ENCODE results near the gene ELOVL5.

The ELOVL5 gene

DNA sequence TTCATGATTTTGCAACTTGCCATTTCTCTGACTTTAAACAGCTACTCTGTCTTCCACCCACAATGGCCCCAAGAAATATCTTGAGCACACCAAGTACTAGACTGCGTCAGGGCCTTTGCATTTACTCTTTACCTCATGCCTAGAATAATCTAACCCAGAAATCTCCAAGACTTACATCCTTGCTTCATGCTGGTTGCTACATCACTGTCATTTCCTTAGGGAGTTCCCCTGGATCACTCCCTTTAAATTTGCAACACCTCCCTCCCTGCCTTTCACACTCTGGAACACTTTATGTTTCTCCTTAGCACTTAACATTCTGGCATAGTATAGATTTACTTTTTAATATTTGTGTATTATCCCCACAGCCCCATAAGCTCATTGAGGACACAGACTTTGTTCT is 4.9 kb upstream of the ELOVL5 start:
- Histone ChIP-seq H2AFZ (ENCODE audit: low read length) (no peak overlapping the region), H3K4me3 (ENCODE audit: low read depth, low read length, poor library complexity, severe bottlenecking) (no peak overlapping the region), H3K27me3 (ENCODE audit: insufficient read depth, low read length) (no peaks in the 10 kb centered on the region), H3K9ac (ENCODE audit: low read length) (no peak overlapping the region), H3F3A (ENCODE audit: insufficient read depth, low read length) (no peaks in the 10 kb centered on the region), H3K9me2 (ENCODE audit: low read depth, low read length) (no peaks in the 10 kb centered on the region), H3K4me1 (ENCODE audit: insufficient read depth, low read length, severe bottlenecking) (peaks cover 27% of the 10 kb centered on the region), H3K9me3 (ENCODE audit: low read length) (no peaks in the 10 kb centered on the region), H3K27ac (ENCODE audit: low read depth, low read length, poor library complexity, severe bottlenecking) (no peak overlapping the region), H3K36me3 (ENCODE audit: insufficient read depth, low read length) (no peaks in the 10 kb centered on the region; the same call in 1 of the 2 replicates), H3K4me2 (ENCODE audit: low read length) (no peak overlapping the region), H3K79me2 (ENCODE audit: insufficient read depth, low read length) (peaks cover 3% of the 10 kb centered on the region; the same call in 1 of the 2 replicates), H4K20me1 (ENCODE audit: insufficient read depth, low read length) (no peaks in the 10 kb centered on the region)
- no peak for TF ChIP-seq EZH2 (IDR thresholded peaks at IDR 0.05; ENCODE audit: borderline replicate concordance, low read length)
- TF ChIP-seq, protein P1, sequence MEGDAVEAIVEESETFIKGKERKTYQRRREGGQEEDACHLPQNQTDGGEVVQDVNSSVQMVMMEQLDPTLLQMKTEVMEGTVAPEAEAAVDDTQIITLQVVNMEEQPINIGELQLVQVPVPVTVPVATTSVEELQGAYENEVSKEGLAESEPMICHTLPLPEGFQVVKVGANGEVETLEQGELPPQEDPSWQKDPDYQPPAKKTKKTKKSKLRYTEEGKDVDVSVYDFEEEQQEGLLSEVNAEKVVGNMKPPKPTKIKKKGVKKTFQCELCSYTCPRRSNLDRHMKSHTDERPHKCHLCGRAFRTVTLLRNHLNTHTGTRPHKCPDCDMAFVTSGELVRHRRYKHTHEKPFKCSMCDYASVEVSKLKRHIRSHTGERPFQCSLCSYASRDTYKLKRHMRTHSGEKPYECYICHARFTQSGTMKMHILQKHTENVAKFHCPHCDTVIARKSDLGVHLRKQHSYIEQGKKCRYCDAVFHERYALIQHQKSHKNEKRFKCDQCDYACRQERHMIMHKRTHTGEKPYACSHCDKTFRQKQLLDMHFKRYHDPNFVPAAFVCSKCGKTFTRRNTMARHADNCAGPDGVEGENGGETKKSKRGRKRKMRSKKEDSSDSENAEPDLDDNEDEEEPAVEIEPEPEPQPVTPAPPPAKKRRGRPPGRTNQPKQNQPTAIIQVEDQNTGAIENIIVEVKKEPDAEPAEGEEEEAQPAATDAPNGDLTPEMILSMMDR (IDR thresholded peaks at IDR 0.05; ENCODE audit: low read length), result no peak

DNA sequence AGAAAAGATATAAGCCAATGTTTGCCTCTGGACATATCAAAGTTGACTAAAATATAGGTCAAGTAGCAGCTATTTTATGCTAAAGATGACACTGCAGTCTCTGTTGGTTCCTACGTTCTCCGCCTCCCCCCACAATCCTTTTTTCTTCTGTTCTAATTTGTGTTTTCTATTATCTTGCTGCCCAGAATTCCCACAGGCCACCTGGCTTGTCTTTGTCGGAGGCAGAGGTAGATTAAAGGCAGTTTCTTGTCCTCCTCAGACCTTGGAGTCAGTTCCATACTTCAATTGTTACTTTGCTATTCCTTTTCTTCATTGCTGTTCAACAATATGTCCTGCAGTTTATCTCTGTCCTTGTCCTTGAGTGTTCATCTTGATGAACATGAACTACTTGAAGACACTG is 3.6 kb upstream of the ELOVL5 start:
- H3K9ac ChIP-seq (ENCODE audit: low read length), result no peak overlapping the region
- no peak overlapping the region for H3K27ac ChIP-seq (ENCODE audit: low read depth, low read length, poor library complexity, severe bottlenecking)
- TF ChIP-seq EZH2 (IDR thresholded peaks at IDR 0.05; ENCODE audit: borderline replicate concordance, low read length), result no peak
- TF ChIP-seq, protein P1 (IDR thresholded peaks at IDR 0.05; ENCODE audit: low read length), result no peak
- peaks cover 10% of the 10 kb centered on the region; the same call in 1 of the 2 replicates for H3K79me2 ChIP-seq (ENCODE audit: insufficient read depth, low read length)
- H3K4me2 ChIP-seq (ENCODE audit: low read length), result no peak overlapping the region
- peaks cover 15% of the 10 kb centered on the region for H3K4me1 ChIP-seq (ENCODE audit: insufficient read depth, low read length, severe bottlenecking)
- no peaks in the 10 kb centered on the region for H3K9me2 ChIP-seq (ENCODE audit: low read depth, low read length)
- H2AFZ ChIP-seq (ENCODE audit: low read length), result no peak overlapping the region
- no peaks in the 10 kb centered on the region for H3K27me3 ChIP-seq (ENCODE audit: insufficient read depth, low read length)
- no peaks in the 10 kb centered on the region; the same call in 1 of the 2 replicates for H3K36me3 ChIP-seq (ENCODE audit: insufficient read depth, low read length)
- no peaks in the 10 kb centered on the region for H3K9me3 ChIP-seq (ENCODE audit: low read length)
- H4K20me1 ChIP-seq (ENCODE audit: insufficient read depth, low read length), result no peaks in the 10 kb centered on the region
- no peak overlapping the region for H3K4me3 ChIP-seq (ENCODE audit: low read depth, low read length, poor library complexity, severe bottlenecking)
- H3F3A ChIP-seq (ENCODE audit: insufficient read depth, low read length), result no peaks in the 10 kb centered on the region

DNA sequence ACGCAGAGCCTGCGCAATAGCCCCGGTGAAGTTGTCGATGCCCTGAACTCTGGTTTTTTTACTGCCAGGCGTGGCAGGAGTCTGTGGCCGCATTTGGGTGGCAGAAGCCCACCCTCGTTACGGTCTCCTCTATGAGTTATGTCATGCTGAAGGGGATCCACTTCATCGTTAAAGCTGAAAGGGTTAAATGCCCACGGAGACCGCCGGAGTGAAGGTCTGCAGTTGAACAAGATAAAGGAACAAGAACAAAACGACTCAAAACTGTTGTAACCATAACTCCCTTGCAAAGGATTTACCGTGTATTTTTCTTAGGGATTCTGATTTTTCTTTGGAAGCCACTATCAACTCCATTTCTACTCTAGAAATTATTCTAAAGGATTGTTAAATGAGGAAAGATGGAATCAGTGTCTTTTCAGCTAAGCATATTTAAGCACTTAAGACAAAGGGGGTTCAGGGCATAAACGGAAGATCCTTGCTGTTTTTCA is 501 bp upstream of the ELOVL5 start:
- peak overlapping the region; percentile 19; the same call in 1 of the 2 replicates for H2AFZ ChIP-seq (ENCODE audit: low read length)
- H3K27ac ChIP-seq (ENCODE audit: low read depth, low read length, poor library complexity, severe bottlenecking), result peak overlapping the region; percentile 74
- H3K9ac ChIP-seq (ENCODE audit: low read length), result peak overlapping the region; percentile 77
- H3K79me2 ChIP-seq (ENCODE audit: insufficient read depth, low read length), result peaks cover 39% of the 10 kb centered on the region
- TF ChIP-seq, protein P1 (IDR thresholded peaks at IDR 0.05; ENCODE audit: low read length), result no peak
- no peak for TF ChIP-seq EZH2 (IDR thresholded peaks at IDR 0.05; ENCODE audit: borderline replicate concordance, low read length)
- H3K27me3 ChIP-seq (ENCODE audit: insufficient read depth, low read length), result no peaks in the 10 kb centered on the region
- no peaks in the 10 kb centered on the region for H3K9me3 ChIP-seq (ENCODE audit: low read length)
- H3K9me2 ChIP-seq (ENCODE audit: low read depth, low read length), result no peaks in the 10 kb centered on the region
- H3K4me3 ChIP-seq (ENCODE audit: low read depth, low read length, poor library complexity, severe bottlenecking), result peak overlapping the region; percentile 72
- H4K20me1 ChIP-seq (ENCODE audit: insufficient read depth, low read length), result no peaks in the 10 kb centered on the region; the same call in 1 of the 2 replicates
- H3K36me3 ChIP-seq (ENCODE audit: insufficient read depth, low read length), result peaks cover 22% of the 10 kb centered on the region
- H3F3A ChIP-seq (ENCODE audit: insufficient read depth, low read length), result no peaks in the 10 kb centered on the region
- peaks cover 40% of the 10 kb centered on the region for H3K4me1 ChIP-seq (ENCODE audit: insufficient read depth, low read length, severe bottlenecking)
- H3K4me2 ChIP-seq (ENCODE audit: low read length), result peak overlapping the region; percentile 71

All from OCI-LY1 (cell line).